Mesenteric fat pad (tissue), 1 donor: ENCODE results near the gene KCNJ5. TPM values are rescaled to one million over a fixed set of nuclear protein-coding genes. Genes with fewer than 3 reads are reported as not detected.

ENCODE experiments used
- DNase-seq: peaks from one replicate; pipeline ENCODE4 v3.0.0-alpha.2; 2020; ENCODE audit warnings: low spot score
- total RNA-seq: library from RNA; stranded (reverse); fragmentation: NEBNext Ultra II Directional; extraction: Animal tissue kit (Norgen Biotek cat#: 25700); gene quantifications from one replicate; pipeline ENCODE4 v1.2.1, GENCODE V29; 2021
- donor health status: DM: yes; HTN: yes; CAD: no.

The KCNJ5 gene
- total RNA-seq, 1 donor from 2014 or later, result 4.6 TPM

GRCh38 chr11:128928400-128928799, 37.2 kb downstream of the KCNJ5 start:
- DNase-seq, result no peak

DNA sequence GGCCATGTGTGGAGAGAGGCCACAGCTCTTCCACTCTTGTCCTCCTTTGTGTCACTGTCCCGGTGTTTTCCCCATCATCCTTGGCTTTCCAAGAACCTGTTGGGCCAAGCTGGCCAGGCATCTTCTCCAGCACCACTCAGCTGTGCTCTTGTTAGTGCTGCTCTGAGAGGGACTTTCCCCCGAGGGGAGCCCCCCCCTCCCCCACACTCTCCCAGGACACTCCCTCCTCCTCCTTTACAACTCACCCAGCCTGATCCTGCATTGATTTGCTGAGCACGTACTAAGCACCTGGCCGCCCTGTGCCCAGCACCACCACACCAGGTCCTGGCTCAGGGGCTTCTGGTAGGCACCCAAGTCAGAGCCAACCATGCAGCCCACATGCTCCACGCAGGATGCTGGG, 38.3 kb downstream of the KCNJ5 start:
- DNase-seq, result no peak

- DNase-seq, result no peak
Observed at GRCh38 chr11:128929991-128930390, 38.8 kb downstream of the KCNJ5 start.

GRCh38 chr11:128931066-128931465, 39.9 kb downstream of the KCNJ5 start:
- no peak for DNase-seq

DNA sequence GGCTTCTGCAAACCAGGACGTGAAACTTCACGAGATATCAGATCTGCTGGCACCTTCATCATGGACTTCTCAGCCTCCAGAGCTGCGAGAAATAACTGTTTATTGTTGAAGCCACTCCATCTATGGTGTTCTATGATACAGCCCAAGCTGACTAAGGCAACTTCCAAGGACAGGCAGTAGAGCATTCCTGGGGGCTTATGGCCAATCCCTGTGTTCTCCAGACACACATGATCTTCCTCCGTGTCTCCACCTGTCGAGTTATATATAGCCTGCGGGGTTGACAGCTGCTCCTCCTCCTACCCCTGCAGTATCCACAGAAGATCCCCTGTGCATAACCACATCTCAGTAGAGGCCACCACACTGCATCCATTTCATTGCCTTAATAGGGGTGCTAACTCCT, 40.5 kb downstream of the KCNJ5 start:
- no peak for DNase-seq

DNA sequence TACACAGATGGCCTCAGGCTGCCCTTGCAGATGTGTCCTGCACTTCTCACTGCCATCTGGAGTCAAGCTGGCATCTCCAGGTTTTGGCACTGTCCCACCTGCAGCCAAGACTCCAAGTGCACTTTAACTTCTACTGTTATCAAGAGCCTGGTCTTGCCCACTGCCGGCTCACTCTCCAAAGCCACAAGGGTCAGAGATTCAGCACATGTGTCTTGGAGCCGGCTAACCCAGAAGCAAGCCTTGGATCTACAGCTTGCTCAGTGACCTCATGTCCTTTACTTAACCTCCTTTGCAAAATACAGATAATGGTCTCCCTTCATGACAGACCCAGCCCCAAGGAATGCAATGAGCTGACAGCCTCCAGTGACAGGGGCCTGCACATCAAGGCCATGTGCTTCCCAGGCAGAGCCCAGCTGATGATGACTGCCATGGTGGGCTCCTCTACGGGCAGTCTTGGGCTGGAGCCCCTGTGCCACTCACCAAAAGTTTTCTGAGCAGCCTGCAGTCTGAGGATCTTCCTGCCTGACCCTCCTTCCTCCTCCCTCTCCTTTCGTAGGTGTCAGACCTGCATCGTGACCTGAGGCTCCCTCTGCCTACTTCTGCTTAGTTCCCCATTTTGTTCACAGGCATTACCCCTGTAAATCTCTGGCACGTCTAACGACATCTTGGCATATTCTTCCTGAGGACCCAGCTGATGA, 42.5 kb downstream of the KCNJ5 start:
- no peak for DNase-seq

DNA sequence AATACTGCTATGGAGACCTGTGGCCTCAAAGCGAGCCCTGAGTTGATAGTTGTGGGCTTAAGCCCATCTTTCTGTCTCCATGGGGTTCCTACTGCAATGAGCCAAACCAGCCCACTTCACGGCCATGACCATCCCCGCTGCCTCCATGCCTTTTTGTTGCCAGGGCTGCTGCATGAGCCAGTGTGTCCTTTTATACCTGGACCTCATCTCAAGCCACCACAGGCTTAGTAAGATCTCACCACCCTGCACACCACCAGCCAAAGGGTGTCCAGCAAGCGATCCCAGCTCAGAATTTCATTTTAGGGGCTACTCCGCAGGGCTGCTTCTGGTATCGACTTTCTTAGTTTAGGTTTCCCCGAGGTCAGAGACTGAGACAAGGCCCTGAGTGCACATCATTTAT, 43.2 kb downstream of the KCNJ5 start:
- no peak for DNase-seq

- no peak for DNase-seq
Observed at GRCh38 chr11:128934926-128935325, 43.8 kb downstream of the KCNJ5 start.

- DNase-seq, result no peak
Observed at GRCh38 chr11:128936606-128937251, 45.6 kb downstream of the KCNJ5 start.

DNA sequence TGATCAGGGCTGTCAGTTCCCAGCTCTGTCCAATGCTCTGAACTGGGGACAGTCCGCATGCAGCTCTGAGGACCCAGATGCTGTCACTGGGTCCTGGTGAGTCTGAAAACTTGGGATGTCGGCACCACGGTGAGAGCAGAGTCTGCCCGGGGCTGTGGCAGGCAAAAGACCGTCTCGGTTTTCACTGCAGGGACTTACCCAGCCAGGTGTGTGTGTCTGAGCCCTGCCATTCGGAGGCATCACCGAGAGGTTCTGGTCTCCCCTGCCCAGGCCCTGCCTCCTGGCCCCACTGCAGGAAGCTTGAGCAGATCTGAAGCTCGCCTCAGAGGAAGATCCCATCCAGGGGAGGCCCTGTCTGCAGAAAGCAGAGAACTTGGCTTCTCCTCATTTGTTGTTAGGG, 46.3 kb downstream of the KCNJ5 start:
- DNase-seq, result no peak

- DNase-seq, result no peak
Observed at GRCh38 chr11:128938156-128938885, 47.2 kb downstream of the KCNJ5 start.

DNA sequence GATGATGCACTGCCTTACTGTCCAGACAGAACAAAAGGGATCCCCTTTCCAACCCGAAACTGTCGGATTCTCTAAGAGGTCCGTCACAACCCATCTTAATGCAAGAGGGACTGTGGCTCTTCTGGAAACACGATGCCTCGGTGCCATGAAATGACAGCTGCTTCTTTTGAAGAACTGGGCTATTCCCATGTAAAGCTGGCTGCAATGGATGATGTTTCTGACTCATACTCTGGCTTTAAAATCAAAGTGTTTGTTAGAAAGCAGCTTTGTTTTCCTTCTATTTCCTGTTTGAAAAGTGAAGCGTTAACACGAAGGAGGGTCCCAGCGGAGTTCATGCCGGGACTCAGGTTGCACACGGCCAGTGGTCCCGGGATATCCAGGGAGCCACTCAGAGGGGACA, 48.4 kb downstream of the KCNJ5 start:
- no peak for DNase-seq

- no peak for DNase-seq
Observed at GRCh38 chr11:128940156-128940555, 49.0 kb downstream of the KCNJ5 start.

DNA sequence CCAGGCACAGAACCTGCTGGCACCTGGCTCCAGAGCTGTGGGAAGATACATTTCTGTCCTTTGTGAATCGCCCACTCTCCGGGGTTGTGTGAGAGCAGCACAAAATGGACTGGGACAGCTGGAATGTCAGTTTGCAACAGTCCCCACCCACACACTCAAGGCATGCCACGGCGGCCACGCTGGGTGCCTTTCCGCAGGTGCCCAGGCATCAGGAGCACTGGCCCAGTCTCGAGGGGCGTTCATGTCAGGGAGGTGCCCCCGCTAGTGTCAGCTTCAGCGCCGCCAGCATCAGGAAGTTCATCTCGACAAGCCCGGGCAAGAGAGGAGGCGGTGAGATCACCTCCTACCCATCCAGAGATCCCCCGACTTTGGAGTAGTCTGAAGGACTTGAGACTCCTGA, 49.4 kb downstream of the KCNJ5 start:
- DNase-seq, result no peak

DNA sequence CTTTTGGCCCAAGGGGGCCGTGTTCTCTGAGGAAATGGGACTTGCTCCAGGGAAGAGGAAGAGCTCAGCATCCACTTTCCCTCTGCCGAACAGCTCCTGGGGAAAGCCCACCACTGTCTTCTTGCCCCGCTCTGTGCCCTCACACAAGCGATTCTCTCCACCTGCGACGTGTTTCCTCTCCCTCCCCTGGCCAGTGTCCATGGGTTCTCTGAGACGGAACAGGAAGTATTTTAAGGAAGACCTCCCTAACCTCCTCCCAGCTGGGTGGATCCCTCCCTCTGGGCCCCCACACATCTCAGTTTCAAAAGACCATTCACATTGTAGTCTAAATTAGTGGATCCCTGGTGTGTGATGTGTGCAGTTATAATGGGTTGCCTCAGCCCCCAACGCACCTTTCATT, 50.0 kb downstream of the KCNJ5 start:
- DNase-seq, result no peak

DNA sequence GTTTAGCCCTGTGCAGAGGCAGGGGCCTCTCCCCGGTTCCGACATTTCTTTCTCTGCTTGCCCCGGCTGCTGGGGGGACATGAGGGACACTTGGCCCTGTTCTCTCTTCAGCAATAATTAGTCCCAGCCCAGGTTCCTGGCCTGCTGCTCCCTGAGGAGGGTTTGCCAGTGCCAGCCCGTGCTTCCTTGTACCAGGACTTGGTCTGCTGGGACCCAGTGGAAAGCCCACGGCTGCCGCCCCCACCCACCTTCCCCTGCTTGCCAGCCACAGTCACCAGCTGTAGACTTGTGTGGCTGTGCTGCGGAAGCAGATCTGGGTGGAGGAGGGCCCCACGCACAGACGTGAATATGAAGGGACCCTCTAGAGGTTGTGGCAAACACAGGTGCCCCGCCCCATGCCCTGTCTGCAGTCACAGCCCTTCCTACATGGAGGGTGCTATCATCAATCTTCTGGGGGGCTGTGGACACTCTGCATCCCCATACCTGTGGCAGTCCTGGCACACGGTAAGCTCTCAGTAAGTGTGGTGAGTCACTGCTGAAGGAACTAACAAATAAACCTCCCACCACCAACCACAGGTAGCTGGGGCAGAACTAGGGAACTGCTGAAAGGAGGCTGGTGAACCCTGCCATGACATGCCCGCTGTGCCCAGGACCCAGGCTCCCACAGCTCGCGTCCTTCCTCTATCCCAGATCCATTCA, 50.6 kb downstream of the KCNJ5 start:
- no peak for DNase-seq

GRCh38 chr11:128942272-128942612, 51.1 kb downstream of the KCNJ5 start:
- no peak for DNase-seq

DNA sequence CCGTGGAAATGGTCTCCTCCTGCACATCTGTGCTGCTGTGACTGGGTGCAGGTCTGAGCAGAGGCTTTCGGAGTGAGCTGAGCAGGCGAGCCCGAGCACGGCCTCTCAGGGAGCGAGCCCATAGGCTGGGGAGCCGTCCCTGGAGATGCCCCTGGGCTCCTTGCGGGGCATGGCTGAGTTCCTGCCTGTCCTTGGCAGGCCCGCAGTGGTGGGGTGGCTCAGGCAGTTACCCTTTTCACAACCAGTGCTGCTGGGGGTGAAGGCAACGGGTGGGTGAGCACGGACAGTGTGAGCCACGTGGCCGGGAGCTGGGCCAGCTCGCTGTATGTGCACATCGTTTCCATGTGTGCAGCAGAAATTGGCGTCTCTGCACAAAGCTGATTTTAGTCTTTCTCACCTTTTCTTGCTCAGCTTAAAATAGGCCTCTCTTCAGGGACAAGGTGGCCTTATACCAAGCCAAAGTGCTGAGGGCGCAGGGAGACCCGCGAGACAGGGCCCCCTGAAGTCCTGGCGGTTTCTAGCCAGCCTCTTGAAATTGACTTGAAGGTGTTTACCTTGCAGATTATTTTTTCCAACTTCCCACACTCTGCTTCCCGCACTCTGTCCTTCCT, 51.8 kb downstream of the KCNJ5 start, which contains the start of gene TP53AIP1:
Gene TP53AIP1, minus strand, starts transcription at position 55 of the 611 bp plus-strand sequence. CDS start 5,053 bp downstream, outside the sequence.
- DNase-seq, result no peak

DNA sequence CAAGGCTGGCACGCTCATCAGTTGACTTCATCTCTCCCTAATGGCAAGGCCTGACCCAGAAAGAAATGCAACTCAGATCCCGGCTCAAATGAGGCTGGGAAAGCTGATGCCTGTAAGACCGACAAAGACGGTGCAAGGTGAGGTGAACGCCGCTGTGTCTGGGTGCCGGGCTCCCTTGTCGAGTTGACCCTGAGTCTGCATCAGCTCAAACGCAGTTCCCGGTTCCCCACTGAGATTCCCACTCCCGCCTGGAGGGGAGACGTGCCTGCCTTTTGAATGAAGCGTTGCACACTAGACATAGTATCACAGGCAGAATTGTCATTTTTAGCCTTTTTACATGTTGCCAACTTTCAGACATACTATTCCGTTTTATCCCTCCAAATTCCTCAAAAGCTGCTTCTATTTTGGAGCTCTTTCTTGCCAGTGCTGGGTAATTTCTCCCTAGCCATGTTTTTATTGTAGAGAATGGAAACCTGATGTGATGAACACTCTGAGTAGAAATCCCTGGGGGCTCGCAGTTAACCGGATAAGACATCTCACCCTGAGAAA, 52.3 kb downstream of the KCNJ5 start:
- DNase-seq, result no peak

DNA sequence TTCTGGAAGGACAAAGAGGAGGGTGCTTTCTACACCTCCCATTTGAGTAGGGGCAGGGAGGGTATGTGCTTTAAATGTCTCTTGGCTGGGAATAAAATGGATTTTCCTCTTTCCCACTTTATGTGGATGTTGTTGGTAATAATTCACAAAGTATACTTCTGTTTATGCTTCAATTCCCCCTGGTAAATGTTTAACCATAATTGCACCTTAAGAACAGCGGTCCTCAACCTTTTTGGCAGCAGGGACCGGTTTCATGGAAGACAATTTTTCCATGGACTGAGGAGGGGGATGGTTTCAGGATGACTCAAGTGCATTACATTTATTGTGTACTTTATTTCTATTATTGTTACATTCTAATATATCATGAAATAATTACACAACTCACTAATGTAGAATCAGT, 55.5 kb downstream of the KCNJ5 start:
- DNase-seq, result no peak

GRCh38 chr11:128947773-128948172, 56.6 kb downstream of the KCNJ5 start:
- no peak for DNase-seq
